Measurements from ENCODE around the gene LRP1B.

DNA sequence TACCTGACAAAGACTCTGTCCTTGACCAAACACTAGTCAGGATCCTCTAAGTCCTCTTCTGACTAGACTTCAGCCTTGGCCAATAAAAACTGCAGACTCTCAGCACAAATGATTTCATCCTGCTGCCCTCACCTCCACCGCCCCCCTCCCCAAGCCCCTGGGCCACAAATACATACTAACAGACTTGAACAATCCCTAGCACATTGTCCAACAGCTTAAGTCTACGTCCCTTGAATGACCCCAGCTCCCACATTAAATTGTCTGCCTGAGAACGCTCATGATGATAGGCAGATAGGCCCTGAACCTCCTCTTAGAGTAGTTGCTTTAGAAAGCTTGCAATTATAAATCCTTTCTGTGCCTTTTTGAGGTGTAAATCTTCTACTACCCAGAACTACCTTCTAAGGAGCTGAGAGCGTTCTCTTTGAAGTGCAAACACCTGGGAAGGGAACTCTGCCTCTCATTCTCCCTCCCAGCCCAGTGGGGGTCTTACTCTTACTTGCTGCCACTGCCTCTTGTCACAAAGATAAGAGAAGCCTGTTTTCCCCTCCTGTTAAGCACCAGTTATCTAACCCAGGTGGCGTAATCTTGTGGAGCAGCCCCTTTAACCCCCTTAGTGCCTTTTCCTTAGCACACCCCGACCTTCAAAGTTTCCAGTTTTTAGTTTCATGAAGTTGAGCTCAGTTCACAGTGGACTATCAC is 1225.6 kb downstream of the LRP1B start:
- TF ChIP-seq, protein P1, sequence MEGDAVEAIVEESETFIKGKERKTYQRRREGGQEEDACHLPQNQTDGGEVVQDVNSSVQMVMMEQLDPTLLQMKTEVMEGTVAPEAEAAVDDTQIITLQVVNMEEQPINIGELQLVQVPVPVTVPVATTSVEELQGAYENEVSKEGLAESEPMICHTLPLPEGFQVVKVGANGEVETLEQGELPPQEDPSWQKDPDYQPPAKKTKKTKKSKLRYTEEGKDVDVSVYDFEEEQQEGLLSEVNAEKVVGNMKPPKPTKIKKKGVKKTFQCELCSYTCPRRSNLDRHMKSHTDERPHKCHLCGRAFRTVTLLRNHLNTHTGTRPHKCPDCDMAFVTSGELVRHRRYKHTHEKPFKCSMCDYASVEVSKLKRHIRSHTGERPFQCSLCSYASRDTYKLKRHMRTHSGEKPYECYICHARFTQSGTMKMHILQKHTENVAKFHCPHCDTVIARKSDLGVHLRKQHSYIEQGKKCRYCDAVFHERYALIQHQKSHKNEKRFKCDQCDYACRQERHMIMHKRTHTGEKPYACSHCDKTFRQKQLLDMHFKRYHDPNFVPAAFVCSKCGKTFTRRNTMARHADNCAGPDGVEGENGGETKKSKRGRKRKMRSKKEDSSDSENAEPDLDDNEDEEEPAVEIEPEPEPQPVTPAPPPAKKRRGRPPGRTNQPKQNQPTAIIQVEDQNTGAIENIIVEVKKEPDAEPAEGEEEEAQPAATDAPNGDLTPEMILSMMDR (IDR thresholded peaks at IDR 0.05; ENCODE audit: low read depth, low read length, poor library complexity, severe bottlenecking), result no peak
- TF ChIP-seq EZH2phosphoT487 (IDR thresholded peaks at IDR 0.05; ENCODE audit: borderline replicate concordance, low read length), result no peak
